Activated naive CD4-positive, alpha-beta T cell treated with anti-CD3 and anti-CD28 coated beads, Interleukin-2, amount 50 U/mL, for 24 hours (primary cell): ENCODE results near the gene PANK4.

Experiments
- H3K27ac Mint-ChIP-seq: one replicate; pipeline ENCODE4 v1.8.0; 2021; ENCODE audit warnings: mild to moderate bottlenecking, mixed read lengths
- H3K27me3 Mint-ChIP-seq: one replicate; pipeline ENCODE4 v1.8.0; 2021; ENCODE audit warnings: mixed read lengths
- H3K36me3 Mint-ChIP-seq: one replicate; pipeline ENCODE4 v1.8.0; 2021; ENCODE audit warnings: mixed read lengths
- H3K4me1 Mint-ChIP-seq: one replicate; pipeline ENCODE4 v1.8.0; 2021; ENCODE audit warnings: mixed read lengths
- H3K4me3 Mint-ChIP-seq: one replicate; pipeline ENCODE4 v1.8.0; 2021; ENCODE audit warnings: mild to moderate bottlenecking, mixed read lengths
- H3K9me3 Mint-ChIP-seq: one replicate; pipeline ENCODE4 v1.8.0; 2021; ENCODE audit warnings: mixed read lengths

Gene PANK4

GRCh38 chr1:2528966-2529783 is 2.8 kb upstream of the PANK4 start:
- H3K36me3 Mint-ChIP-seq: no peaks in the 10 kb centered on the region
- no peaks in the 10 kb centered on the region for H3K27me3 Mint-ChIP-seq
- no peaks in the 10 kb centered on the region for H3K9me3 Mint-ChIP-seq
- H3K27ac Mint-ChIP-seq: no peak overlapping the region
- H3K4me1 Mint-ChIP-seq: peaks cover 28% of the 10 kb centered on the region
- H3K4me3 Mint-ChIP-seq: peak overlapping the region; percentile 78

- H3K4me3 Mint-ChIP-seq: peak overlapping the region; percentile 78
- H3K4me1 Mint-ChIP-seq: peaks cover 34% of the 10 kb centered on the region
- no peaks in the 10 kb centered on the region for H3K36me3 Mint-ChIP-seq
- H3K9me3 Mint-ChIP-seq: no peaks in the 10 kb centered on the region
- no peak overlapping the region for H3K27ac Mint-ChIP-seq
- no peaks in the 10 kb centered on the region for H3K27me3 Mint-ChIP-seq
These were observed 2.2 kb upstream of the PANK4 start for GRCh38 chr1:2528611-2528965.

- Mint-ChIP-seq H3K4me1 (peaks cover 39% of the 10 kb centered on the region), H3K36me3 (no peaks in the 10 kb centered on the region), H3K27me3 (no peaks in the 10 kb centered on the region), H3K27ac (no peak overlapping the region), H3K4me3 (no peak overlapping the region), H3K9me3 (no peaks in the 10 kb centered on the region)
These were observed 1.6 kb upstream of the PANK4 start for GRCh38 chr1:2528016-2528415.

- no peak overlapping the region for H3K4me3 Mint-ChIP-seq
These were observed 1.1 kb upstream of the PANK4 start for GRCh38 chr1:2527556-2527860.

GRCh38 chr1:2526824-2527555 is 594 bp upstream of the PANK4 start:
- Mint-ChIP-seq H3K4me3 (peak overlapping the region; percentile 65), H3K36me3 (no peaks in the 10 kb centered on the region), H3K27me3 (no peaks in the 10 kb centered on the region), H3K4me1 (peaks cover 47% of the 10 kb centered on the region), H3K27ac (no peak overlapping the region), H3K9me3 (no peaks in the 10 kb centered on the region)

More at GRCh38 chr1:2527556-2527860, 1.1 kb upstream of the PANK4 start:
- Mint-ChIP-seq H3K4me1 (peaks cover 44% of the 10 kb centered on the region), H3K27ac (no peak overlapping the region), H3K27me3 (no peaks in the 10 kb centered on the region), H3K9me3 (no peaks in the 10 kb centered on the region), H3K36me3 (no peaks in the 10 kb centered on the region)

- Mint-ChIP-seq H3K9me3 (no peaks in the 10 kb centered on the region), H3K4me3 (peak overlapping the region; percentile 94), H3K27me3 (no peaks in the 10 kb centered on the region), H3K36me3 (no peaks in the 10 kb centered on the region), H3K27ac (peak overlapping the region; percentile 93), H3K4me1 (peaks cover 44% of the 10 kb centered on the region)
These were observed 850 bp downstream of the PANK4 start for GRCh38 chr1:2525572-2525919.

- Mint-ChIP-seq H3K9me3 (no peaks in the 10 kb centered on the region), H3K27me3 (no peaks in the 10 kb centered on the region), H3K36me3 (peaks cover 1% of the 10 kb centered on the region), H3K4me1 (peaks cover 44% of the 10 kb centered on the region), H3K27ac (peak overlapping the region; percentile 93), H3K4me3 (peak overlapping the region; percentile 94)
These were observed 2.3 kb downstream of the PANK4 start for GRCh38 chr1:2523891-2524609.

- Mint-ChIP-seq H3K27ac (peak overlapping the region; percentile 98), H3K36me3 (peaks cover 1% of the 10 kb centered on the region), H3K4me1 (peaks cover 38% of the 10 kb centered on the region), H3K9me3 (no peaks in the 10 kb centered on the region), H3K27me3 (no peaks in the 10 kb centered on the region), H3K4me3 (peak overlapping the region; percentile 94)
These were observed 3.1 kb downstream of the PANK4 start for GRCh38 chr1:2523191-2523890.

GRCh38 chr1:2522230-2522629 is 4.2 kb downstream of the PANK4 start:
- Mint-ChIP-seq H3K4me1 (peaks cover 38% of the 10 kb centered on the region), H3K4me3 (no peak overlapping the region), H3K9me3 (no peaks in the 10 kb centered on the region), H3K27me3 (no peaks in the 10 kb centered on the region), H3K27ac (peak overlapping the region; percentile 98), H3K36me3 (peaks cover 1% of the 10 kb centered on the region)

GRCh38 chr1:2520806-2521205 is 5.6 kb downstream of the PANK4 start:
- H3K9me3 Mint-ChIP-seq: no peaks in the 10 kb centered on the region
- peaks cover 32% of the 10 kb centered on the region for H3K4me1 Mint-ChIP-seq
- no peak overlapping the region for H3K4me3 Mint-ChIP-seq
- H3K36me3 Mint-ChIP-seq: peaks cover 1% of the 10 kb centered on the region
- no peaks in the 10 kb centered on the region for H3K27me3 Mint-ChIP-seq
- no peak overlapping the region for H3K27ac Mint-ChIP-seq

GRCh38 chr1:2520206-2520605 is 6.2 kb downstream of the PANK4 start:
- Mint-ChIP-seq H3K27ac (no peak overlapping the region), H3K36me3 (peaks cover 1% of the 10 kb centered on the region), H3K27me3 (no peaks in the 10 kb centered on the region), H3K4me1 (peaks cover 30% of the 10 kb centered on the region), H3K9me3 (no peaks in the 10 kb centered on the region), H3K4me3 (no peak overlapping the region)

GRCh38 chr1:2519729-2520128 is 6.7 kb downstream of the PANK4 start:
- H3K27me3 Mint-ChIP-seq: no peaks in the 10 kb centered on the region
- H3K9me3 Mint-ChIP-seq: no peaks in the 10 kb centered on the region
- peaks cover 25% of the 10 kb centered on the region for H3K4me1 Mint-ChIP-seq
- no peak overlapping the region for H3K27ac Mint-ChIP-seq
- H3K4me3 Mint-ChIP-seq: no peak overlapping the region
- peaks cover 1% of the 10 kb centered on the region for H3K36me3 Mint-ChIP-seq

GRCh38 chr1:2519029-2519685 is 7.2 kb downstream of the PANK4 start:
- Mint-ChIP-seq H3K36me3 (peaks cover 1% of the 10 kb centered on the region), H3K27ac (no peak overlapping the region), H3K4me1 (peaks cover 19% of the 10 kb centered on the region)

GRCh38 chr1:2518528-2518927 is 7.9 kb downstream of the PANK4 start:
- H3K4me3 Mint-ChIP-seq: no peak overlapping the region
- no peaks in the 10 kb centered on the region for H3K27me3 Mint-ChIP-seq
- peaks cover 1% of the 10 kb centered on the region for H3K36me3 Mint-ChIP-seq
- H3K27ac Mint-ChIP-seq: no peak overlapping the region
- H3K9me3 Mint-ChIP-seq: no peaks in the 10 kb centered on the region
- H3K4me1 Mint-ChIP-seq: peaks cover 13% of the 10 kb centered on the region

More at GRCh38 chr1:2519029-2519685, 7.2 kb downstream of the PANK4 start:
- H3K4me3 Mint-ChIP-seq: no peak overlapping the region
- H3K27me3 Mint-ChIP-seq: no peaks in the 10 kb centered on the region
- H3K9me3 Mint-ChIP-seq: no peaks in the 10 kb centered on the region

- Mint-ChIP-seq H3K27me3 (no peaks in the 10 kb centered on the region), H3K4me1 (peaks cover 7% of the 10 kb centered on the region), H3K9me3 (no peaks in the 10 kb centered on the region), H3K27ac (no peak overlapping the region), H3K4me3 (no peak overlapping the region), H3K36me3 (peaks cover 1% of the 10 kb centered on the region)
These were observed 8.4 kb downstream of the PANK4 start for GRCh38 chr1:2517966-2518365.
